HG03460 (cell line): ENCODE data around the gene TSSK3.
A peak's percentile ranks its signal among the peaks of the same experiment; 100 is the strongest.
"Not testable (repeated sequence)": the region's sequence is repeated elsewhere in the genome, so short reads cannot be mapped to it uniquely, and the experiment has no call there.

Experiments used
- ATAC-seq: cut with Tn5 transposase; IDR thresholded peaks from one replicate; pipeline ENCODE4 v1.9.1; 2021; ENCODE audit not compliant: unreplicated experiment

TSSK3 gene

GRCh38 chr1:32338637-32339145 is 23.6 kb upstream of the TSSK3 start:
- no peak for ATAC-seq

- ATAC-seq, result no peak
Observed at GRCh38 chr1:32339363-32339978, 22.9 kb upstream of the TSSK3 start.

GRCh38 chr1:32341186-32341757 is 21.1 kb upstream of the TSSK3 start:
- ATAC-seq, result no peak

GRCh38 chr1:32341971-32342370 is 20.4 kb upstream of the TSSK3 start:
- ATAC-seq, result no peak

GRCh38 chr1:32342704-32343103 is 19.6 kb upstream of the TSSK3 start:
- ATAC-seq, result no peak

- no peak for ATAC-seq
Observed at GRCh38 chr1:32345289-32345827, 17.0 kb upstream of the TSSK3 start.

GRCh38 chr1:32346532-32347157 is 15.7 kb upstream of the TSSK3 start:
- ATAC-seq, result no peak

- ATAC-seq, result no peak
Observed at GRCh38 chr1:32349211-32349708, 13.1 kb upstream of the TSSK3 start.

- peak; percentile 43 for ATAC-seq
Observed at GRCh38 chr1:32350785-32351398, 11.4 kb upstream of the TSSK3 start.

- peak; percentile 73 for ATAC-seq
Observed at GRCh38 chr1:32351399-32352238, 10.7 kb upstream of the TSSK3 start.

GRCh38 chr1:32352239-32352745 is 10.0 kb upstream of the TSSK3 start:
- no peak for ATAC-seq

- no peak for ATAC-seq
Observed at GRCh38 chr1:32352831-32353383, 9.4 kb upstream of the TSSK3 start.

GRCh38 chr1:32353431-32353830 is 8.9 kb upstream of the TSSK3 start:
- no peak for ATAC-seq

GRCh38 chr1:32353886-32354570 is 8.3 kb upstream of the TSSK3 start:
- no peak for ATAC-seq

- not testable (repeated sequence) for ATAC-seq
Observed at GRCh38 chr1:32355778-32356177, 6.6 kb upstream of the TSSK3 start.

- ATAC-seq, result no peak
Observed at GRCh38 chr1:32356478-32356877, 5.9 kb upstream of the TSSK3 start.

GRCh38 chr1:32357614-32358013 is 4.7 kb upstream of the TSSK3 start:
- no peak for ATAC-seq

GRCh38 chr1:32358435-32358834 is 3.9 kb upstream of the TSSK3 start:
- no peak for ATAC-seq

- ATAC-seq, result no peak
Observed at GRCh38 chr1:32361308-32361673, 1.0 kb upstream of the TSSK3 start.
